Measurements from ENCODE around the gene KCNC1.

Gene KCNC1

DNA sequence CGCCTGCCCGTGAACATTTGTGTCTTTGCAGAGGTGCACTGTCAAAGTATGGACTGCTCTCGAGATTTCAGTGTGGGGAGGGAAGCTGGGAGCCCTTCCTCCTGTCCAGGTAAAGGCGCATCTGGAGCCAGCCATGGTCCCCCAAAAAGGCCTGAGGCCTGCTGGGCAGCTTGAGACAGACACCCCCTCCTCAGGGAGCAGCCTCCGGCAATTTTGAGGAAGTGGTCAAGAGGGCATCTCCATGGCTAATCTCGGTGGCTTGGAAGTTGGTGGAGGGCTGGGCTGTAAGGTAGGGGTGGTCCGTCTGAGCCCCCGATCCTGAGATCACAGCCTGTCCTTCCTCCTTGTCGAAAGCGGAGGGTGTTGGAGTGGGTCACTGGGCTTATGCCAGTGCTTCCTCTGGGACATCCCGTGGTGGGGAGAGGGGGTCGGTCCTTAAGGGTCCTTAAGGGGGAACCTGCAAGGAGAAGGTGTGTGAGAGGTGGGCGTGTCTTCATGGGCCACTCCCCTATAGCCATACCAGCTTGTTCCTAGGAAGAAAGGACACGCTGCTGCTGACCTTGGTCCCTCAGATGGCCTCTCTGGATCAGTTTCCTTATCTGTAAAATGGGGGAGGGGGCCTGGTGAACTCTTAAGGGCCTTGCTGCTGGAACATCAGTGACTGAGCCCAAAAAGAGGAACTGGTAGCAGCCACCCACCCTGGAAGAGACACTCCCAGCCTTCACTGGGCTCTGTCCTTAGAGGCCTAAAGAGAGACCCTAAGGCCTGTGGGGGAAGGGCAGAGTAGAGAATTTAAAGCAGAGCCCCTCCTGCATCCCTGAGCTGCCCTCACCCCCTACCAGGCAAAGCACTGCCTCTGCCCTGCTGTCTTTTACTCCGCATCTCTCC, 2.6 kb downstream of the KCNC1 start:
- Histone ChIP-seq H3K27me3 (peaks cover 0 to 71% of the 10 kb centered on the region in 2 donors), H3K4me1 (peaks cover 0 to 24% (median 19%) of the 10 kb centered on the region in 4 donors), H3K4me3 (no peak overlapping the region), H3K9me3 (no peaks in the 10 kb centered on the region), H3K36me3 (no peaks in the 10 kb centered on the region), H3K27ac (no peak overlapping the region)
- TF ChIP-seq, protein P1, sequence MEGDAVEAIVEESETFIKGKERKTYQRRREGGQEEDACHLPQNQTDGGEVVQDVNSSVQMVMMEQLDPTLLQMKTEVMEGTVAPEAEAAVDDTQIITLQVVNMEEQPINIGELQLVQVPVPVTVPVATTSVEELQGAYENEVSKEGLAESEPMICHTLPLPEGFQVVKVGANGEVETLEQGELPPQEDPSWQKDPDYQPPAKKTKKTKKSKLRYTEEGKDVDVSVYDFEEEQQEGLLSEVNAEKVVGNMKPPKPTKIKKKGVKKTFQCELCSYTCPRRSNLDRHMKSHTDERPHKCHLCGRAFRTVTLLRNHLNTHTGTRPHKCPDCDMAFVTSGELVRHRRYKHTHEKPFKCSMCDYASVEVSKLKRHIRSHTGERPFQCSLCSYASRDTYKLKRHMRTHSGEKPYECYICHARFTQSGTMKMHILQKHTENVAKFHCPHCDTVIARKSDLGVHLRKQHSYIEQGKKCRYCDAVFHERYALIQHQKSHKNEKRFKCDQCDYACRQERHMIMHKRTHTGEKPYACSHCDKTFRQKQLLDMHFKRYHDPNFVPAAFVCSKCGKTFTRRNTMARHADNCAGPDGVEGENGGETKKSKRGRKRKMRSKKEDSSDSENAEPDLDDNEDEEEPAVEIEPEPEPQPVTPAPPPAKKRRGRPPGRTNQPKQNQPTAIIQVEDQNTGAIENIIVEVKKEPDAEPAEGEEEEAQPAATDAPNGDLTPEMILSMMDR (IDR thresholded peaks at IDR 0.05), result no peak
- intact Hi-C loops (cut with DNase I; ENCODE audit: low total_unique reads), result no loop called here
- peak in 1 of 2 donors; percentile 28 for DNase-seq

DNA sequence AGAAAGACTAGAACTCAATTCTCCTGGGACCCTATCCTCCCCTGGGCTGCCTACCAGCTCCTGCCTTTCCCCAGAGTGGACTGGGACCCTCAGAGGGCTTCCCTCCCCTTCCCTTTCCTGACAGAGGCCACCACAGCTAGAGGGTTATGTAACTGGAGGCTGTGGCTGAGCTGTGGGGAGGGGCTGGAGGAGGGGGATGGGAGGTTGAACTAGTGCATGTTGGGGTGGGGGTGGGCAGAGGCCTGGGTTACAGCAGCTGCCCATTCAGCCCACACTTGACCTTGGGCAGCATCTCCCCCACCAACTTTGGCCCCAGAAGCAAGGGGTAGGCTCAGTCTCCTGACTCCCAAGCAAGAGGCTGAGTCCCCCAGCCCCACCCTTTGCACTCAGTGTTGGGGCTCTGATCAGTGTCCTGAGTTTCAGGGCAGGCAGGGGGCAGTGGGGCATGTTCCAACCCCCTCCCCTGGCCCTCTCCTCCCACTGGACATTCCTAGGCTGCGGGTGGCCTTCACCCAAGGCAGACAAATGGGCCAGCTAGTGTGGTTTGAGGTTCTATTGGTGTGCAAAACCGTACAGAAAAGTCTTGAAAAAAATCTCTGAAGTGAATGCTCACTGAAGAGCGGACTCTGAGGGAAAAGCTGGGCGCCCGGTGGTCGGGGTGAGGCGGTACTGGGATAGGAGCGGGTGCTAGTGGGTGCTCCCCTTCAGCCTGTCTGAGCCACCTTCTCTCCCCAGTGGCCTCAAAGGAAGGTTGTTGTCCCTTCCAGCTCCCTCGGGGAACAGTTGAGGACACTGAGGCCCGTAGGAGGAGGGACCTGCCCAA, 3.8 kb downstream of the KCNC1 start:
- DNase-seq, result peak in 1 of 2 donors; percentile 32

DNA sequence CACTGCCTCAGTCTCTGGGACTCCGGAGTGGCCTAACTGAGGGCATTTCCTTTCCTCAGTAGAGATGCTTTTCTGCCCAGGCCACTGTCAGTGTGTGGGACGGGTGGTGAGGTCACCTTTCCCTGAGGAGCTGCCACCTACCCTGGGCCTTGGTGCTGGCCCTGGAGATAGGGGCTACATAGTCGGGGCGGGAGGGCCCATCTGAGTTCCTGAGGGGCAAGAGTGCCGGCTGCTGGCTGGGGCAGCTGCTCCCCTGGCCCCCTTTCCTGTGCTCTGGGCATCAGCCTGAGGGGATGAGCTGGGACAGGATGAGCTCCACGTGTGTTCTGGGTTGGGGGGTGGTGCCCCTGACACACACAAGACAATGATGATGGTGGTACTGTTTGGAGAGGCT, 5.4 kb downstream of the KCNC1 start:
- TF ChIP-seq, protein P1 (IDR thresholded peaks at IDR 0.05), result no peak
- Histone ChIP-seq H3K4me3 (no peak overlapping the region), H3K27ac (no peak overlapping the region), H3K4me1 (peaks cover 0 to 11% (median 10%) of the 10 kb centered on the region in 4 donors), H3K9me3 (no peaks in the 10 kb centered on the region), H3K36me3 (no peaks in the 10 kb centered on the region), H3K27me3 (peaks cover 0 to 90% of the 10 kb centered on the region in 2 donors)
- DNase-seq, result peak in 1 of 2 donors; percentile 39
- intact Hi-C loops (cut with DNase I; ENCODE audit: low total_unique reads), result no loop called here

More for the DNA sequence above, 3.8 kb downstream of the KCNC1 start:
- Histone ChIP-seq H3K27me3 (peaks cover 0 to 74% of the 10 kb centered on the region in 2 donors), H3K36me3 (no peaks in the 10 kb centered on the region), H3K27ac (no peak overlapping the region), H3K4me1 (peaks cover 0 to 24% (median 19%) of the 10 kb centered on the region in 4 donors), H3K9me3 (no peaks in the 10 kb centered on the region), H3K4me3 (no peak overlapping the region)
- intact Hi-C loops (cut with DNase I; ENCODE audit: low total_unique reads), result no loop called here
- TF ChIP-seq, protein P1 (IDR thresholded peaks at IDR 0.05), result no peak

DNA sequence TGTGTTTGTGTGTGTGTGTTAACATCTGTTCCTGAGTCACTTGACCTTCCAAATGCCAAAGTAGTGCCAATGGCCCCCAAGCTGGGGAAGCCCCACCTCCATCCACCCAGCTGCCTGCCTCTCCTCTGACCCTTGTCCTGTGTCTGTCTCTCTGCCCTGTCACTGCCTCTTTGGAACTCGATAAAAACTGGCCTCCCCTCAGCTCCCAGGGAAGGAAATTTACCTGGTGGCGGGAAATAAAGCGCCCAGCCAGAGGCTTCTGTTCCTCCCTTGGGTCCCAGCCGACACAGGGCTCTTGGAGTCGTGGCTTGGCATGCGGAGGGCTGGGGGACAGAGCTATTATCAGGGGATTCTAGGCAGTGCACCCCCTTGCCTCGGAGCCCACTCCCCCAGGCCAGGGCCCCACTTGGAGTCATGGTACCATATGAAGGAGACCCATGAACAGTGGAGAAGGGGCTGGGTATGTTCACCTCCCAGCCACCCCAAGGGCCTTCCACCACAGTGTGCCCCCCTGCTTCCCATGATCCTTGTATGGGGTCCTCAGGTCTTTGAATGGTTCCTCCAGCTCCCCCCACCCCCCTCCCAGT, 6.2 kb downstream of the KCNC1 start:
- TF ChIP-seq, protein P1 (IDR thresholded peaks at IDR 0.05), result no peak
- H3K27ac ChIP-seq, result no peak overlapping the region
- H3K36me3 ChIP-seq, result no peaks in the 10 kb centered on the region
- no peak overlapping the region for H3K4me3 ChIP-seq
- DNase-seq, result peak in 1 of 2 donors; percentile 50
- intact Hi-C loops (cut with DNase I; ENCODE audit: low total_unique reads), result no loop called here
- no peaks in the 10 kb centered on the region for H3K9me3 ChIP-seq
- peaks cover 0 to 89% of the 10 kb centered on the region in 2 donors for H3K27me3 ChIP-seq
- peaks cover 0 to 3% (median 2%) of the 10 kb centered on the region in 4 donors for H3K4me1 ChIP-seq

DNA sequence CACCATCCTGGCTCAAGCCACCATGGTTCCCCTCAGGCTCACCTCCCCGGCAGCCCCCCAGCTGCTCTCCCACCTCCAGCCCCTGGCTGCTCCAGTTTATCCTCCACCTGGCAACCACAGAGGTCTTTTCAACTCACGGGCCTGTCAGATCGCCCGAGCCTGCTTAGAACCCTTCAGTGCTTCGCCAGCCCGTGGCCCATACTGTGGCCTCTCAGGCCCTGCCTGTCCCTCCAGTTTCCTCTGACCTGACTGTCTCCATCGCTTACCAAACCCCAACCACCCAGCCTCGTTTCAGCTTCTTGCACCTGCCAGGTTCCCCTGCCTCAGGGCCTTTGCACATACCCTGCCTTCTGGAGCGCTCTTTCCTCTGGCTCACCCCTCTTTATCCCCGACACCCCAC, 6.9 kb downstream of the KCNC1 start:
- intact Hi-C loops (cut with DNase I; ENCODE audit: low total_unique reads), result no loop called here
- Histone ChIP-seq H3K4me3 (no peak overlapping the region), H3K27ac (no peak overlapping the region), H3K36me3 (no peaks in the 10 kb centered on the region), H3K4me1 (no peaks in the 10 kb centered on the region), H3K9me3 (no peaks in the 10 kb centered on the region), H3K27me3 (peaks cover 0 to 89% of the 10 kb centered on the region in 2 donors)
- TF ChIP-seq, protein P1 (IDR thresholded peaks at IDR 0.05), result no peak
- DNase-seq, result peak in 1 of 2 donors; percentile 59

Measured in tibial artery (tissue), 4 donors.